Calu3 (cell line): ENCODE data around the gene KRT16. TPM values are rescaled to one million over a fixed set of nuclear protein-coding genes. Genes with fewer than 3 reads are reported as not detected.
"Not testable (repeated sequence)": the region's sequence is repeated elsewhere in the genome, so short reads cannot be mapped to it uniquely, and the experiment has no call there.

Experiments
- BruUV-seq: library from RNA; stranded (reverse); fragments of 400-500 nt; replicated peaks from 2 replicates; lab custom pipeline; 2021; lab: Mats Ljungman, UMichigan
- CTCF ChIA-PET: fragments of 300-600 bp; sonication (Branson Sonifier 250); formaldehyde crosslinking; loops from one replicate; lab custom pipeline; 2022; ENCODE audit warnings: antibody characterized with exemption; lab: Charles Lee
- DNase-seq: peaks from one replicate; pipeline ENCODE4 v3.0.0; 2022
- H3K27ac Mint-ChIP-seq: one replicate; pipeline ENCODE4 v1.8.0; 2022; ENCODE audit warnings: mixed read lengths; ENCODE audit not compliant: unreplicated experiment
- H3K27me3 Mint-ChIP-seq: one replicate; pipeline ENCODE4 v1.8.0; 2022; ENCODE audit warnings: mixed read lengths; ENCODE audit not compliant: unreplicated experiment
- H3K36me3 Mint-ChIP-seq: one replicate; pipeline ENCODE4 v1.8.0; 2022; ENCODE audit warnings: mild to moderate bottlenecking, moderate library complexity, mixed read lengths; ENCODE audit not compliant: insufficient read depth, unreplicated experiment
- H3K4me1 Mint-ChIP-seq: one replicate; pipeline ENCODE4 v1.8.0; 2022; ENCODE audit warnings: mild to moderate bottlenecking, low read depth, mixed read lengths; ENCODE audit not compliant: unreplicated experiment
- H3K4me3 Mint-ChIP-seq: one replicate; pipeline ENCODE4 v1.8.0; 2022; ENCODE audit warnings: mild to moderate bottlenecking, low read depth, moderate library complexity, mixed read lengths; ENCODE audit not compliant: unreplicated experiment
- H3K9me3 Mint-ChIP-seq: one replicate; pipeline ENCODE4 v1.8.0; 2022; ENCODE audit warnings: low read depth, mixed read lengths; ENCODE audit not compliant: unreplicated experiment
- intact Hi-C: fragments of 100-400 bp; cut with micrococcal nuclease; formaldehyde crosslinking; loops from one replicate; pipeline ENCODE4 v1.10.0; 2022; ENCODE audit not compliant: unreplicated experiment
- total RNA-seq: library from RNA; stranded (reverse); gene quantifications from 2 replicates; pipeline ENCODE4 v1.2.3, GENCODE V29; 2022
- TF ChIP-seq, protein P1 (sequence below): fragments of 200-600 bp; IDR thresholded peaks from one replicate; pipeline ENCODE4 v1.8.0; 2022; ENCODE audit warnings: antibody characterized with exemption; ENCODE audit not compliant: unreplicated experiment

The KRT16 gene
- total RNA-seq, 1 experiment from 2014 or later, result 3.8 TPM

DNA sequence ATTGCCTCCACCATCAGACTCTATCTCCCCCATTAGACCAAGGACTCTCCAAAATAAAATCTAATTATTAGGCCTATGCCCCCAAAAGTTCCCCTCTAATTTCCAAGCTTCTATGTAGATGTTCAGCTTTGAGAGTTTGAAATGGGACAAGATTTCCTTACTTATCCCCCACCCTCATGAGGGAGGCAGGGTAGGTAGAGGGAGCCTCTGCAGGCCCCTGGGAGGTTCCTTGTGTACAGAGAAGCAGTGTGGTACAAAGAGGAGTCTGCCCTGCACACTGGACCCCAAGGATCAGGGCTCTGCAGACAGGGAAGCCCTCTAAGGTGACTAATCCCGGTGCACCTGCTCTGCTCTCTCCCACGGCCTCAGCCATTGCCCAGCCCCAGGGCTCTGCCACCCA, 9.3 kb upstream of the KRT16 start:
- no peaks in the 10 kb centered on the region for H3K9me3 Mint-ChIP-seq
- H3K36me3 Mint-ChIP-seq, result peaks cover 79% of the 10 kb centered on the region
- BruUV-seq, result no TSS peak
- intact Hi-C loops, result no loop called here
- DNase-seq, result no peak
- peak overlapping the region; percentile 34 for H3K27ac Mint-ChIP-seq
- TF ChIP-seq, protein P1, sequence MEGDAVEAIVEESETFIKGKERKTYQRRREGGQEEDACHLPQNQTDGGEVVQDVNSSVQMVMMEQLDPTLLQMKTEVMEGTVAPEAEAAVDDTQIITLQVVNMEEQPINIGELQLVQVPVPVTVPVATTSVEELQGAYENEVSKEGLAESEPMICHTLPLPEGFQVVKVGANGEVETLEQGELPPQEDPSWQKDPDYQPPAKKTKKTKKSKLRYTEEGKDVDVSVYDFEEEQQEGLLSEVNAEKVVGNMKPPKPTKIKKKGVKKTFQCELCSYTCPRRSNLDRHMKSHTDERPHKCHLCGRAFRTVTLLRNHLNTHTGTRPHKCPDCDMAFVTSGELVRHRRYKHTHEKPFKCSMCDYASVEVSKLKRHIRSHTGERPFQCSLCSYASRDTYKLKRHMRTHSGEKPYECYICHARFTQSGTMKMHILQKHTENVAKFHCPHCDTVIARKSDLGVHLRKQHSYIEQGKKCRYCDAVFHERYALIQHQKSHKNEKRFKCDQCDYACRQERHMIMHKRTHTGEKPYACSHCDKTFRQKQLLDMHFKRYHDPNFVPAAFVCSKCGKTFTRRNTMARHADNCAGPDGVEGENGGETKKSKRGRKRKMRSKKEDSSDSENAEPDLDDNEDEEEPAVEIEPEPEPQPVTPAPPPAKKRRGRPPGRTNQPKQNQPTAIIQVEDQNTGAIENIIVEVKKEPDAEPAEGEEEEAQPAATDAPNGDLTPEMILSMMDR, result no peak
- CTCF ChIA-PET, result interaction anchor here (0.6 to 2.8 kb wide), 4 partner anchors 9 to 43 kb away, joined by 3 to 12 read pairs (median 6); partner anchors contain the start of gene KRT16
- no peaks in the 10 kb centered on the region for H3K27me3 Mint-ChIP-seq
- no peak overlapping the region for H3K4me3 Mint-ChIP-seq
- H3K4me1 Mint-ChIP-seq, result peaks cover 55% of the 10 kb centered on the region

DNA sequence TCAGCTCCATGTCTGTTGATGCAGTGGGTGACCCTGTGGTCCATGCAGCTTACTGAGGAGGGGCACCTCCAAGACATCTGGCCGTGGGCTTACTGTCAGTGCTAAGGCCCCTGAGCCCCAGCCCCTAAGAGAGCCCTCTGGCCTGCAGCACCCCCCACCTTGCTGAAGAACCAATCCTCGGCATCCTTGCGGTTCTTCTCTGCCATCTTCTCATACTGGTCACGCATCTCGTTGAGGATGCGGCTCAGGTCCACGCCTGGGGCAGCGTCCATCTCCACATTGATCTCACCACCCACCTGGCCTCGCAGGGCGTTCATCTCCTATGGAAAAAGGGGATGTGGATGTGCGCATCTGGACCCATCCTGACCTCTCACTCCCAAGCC, 8.9 kb upstream of the KRT16 start:
- CTCF ChIA-PET, result interaction anchor here (1.1 kb wide), 1 partner anchor 74 kb away, joined by 3 read pairs; no protein-coding TSS in a partner anchor
- BruUV-seq, intact Hi-C loops, H3K9me3 Mint-ChIP-seq, H3K4me3 Mint-ChIP-seq, DNase-seq, H3K27me3 Mint-ChIP-seq: not testable (repeated sequence)
- H3K4me1 Mint-ChIP-seq, result peaks cover 50% of the 10 kb centered on the region
- peaks cover 79% of the 10 kb centered on the region for H3K36me3 Mint-ChIP-seq
- peak overlapping the region; percentile 34 for H3K27ac Mint-ChIP-seq

DNA sequence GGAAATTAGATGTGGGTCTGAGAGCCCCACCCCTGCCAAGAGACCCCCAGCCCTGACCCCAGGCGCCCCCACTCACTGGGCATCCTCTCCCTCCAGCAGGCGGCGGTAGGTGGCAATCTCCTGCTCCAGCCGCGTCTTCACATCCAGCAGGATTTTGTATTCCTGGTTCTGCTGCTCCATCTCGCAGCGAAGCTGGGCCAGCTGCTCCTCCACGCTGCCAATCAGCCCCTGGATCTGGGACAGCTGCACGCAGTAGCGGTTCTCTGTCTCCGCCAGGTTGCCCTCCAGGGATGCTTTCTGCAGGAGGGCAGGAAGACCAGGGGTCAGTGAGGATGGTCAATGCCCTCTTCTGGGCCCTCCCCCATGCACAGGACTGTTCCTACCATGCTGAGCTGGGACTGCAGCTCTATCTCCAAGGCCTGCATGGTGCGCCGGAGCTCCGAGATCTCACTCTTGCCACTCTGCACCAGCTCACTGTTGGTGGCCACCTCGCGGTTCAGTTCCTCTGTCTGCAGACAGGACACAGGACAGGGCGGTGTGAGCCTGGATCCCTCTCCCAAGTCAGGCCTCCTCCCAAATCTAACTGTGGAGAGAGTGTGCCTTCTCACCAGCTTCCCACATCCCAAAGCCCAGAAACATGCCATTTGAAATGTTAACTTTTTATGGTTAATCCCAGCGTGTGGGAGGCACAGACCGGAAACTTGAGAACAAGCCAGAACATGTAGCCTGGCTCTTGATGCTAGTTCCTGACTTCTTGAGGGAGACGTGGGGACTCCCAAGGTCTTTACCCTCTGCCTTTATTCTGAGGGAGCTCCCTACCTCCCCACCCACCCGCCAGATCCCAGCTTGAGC, 8.2 kb upstream of the KRT16 start:
- BruUV-seq, result no TSS peak
- intact Hi-C loops, result no loop called here
- Mint-ChIP-seq H3K27ac (peak overlapping the region; percentile 34), H3K9me3 (no peaks in the 10 kb centered on the region), H3K4me1 (peaks cover 46% of the 10 kb centered on the region), H3K27me3 (no peaks in the 10 kb centered on the region), H3K4me3 (no peak overlapping the region), H3K36me3 (peaks cover 76% of the 10 kb centered on the region)
- no peak for DNase-seq
- CTCF ChIA-PET, result interaction anchor here (0.6 to 1.2 kb wide), 5 partner anchors 25 to 1412 kb away, joined by 3 to 4 read pairs (median 4); no protein-coding TSS in a partner anchor
- TF ChIP-seq, protein P1, result no peak

DNA sequence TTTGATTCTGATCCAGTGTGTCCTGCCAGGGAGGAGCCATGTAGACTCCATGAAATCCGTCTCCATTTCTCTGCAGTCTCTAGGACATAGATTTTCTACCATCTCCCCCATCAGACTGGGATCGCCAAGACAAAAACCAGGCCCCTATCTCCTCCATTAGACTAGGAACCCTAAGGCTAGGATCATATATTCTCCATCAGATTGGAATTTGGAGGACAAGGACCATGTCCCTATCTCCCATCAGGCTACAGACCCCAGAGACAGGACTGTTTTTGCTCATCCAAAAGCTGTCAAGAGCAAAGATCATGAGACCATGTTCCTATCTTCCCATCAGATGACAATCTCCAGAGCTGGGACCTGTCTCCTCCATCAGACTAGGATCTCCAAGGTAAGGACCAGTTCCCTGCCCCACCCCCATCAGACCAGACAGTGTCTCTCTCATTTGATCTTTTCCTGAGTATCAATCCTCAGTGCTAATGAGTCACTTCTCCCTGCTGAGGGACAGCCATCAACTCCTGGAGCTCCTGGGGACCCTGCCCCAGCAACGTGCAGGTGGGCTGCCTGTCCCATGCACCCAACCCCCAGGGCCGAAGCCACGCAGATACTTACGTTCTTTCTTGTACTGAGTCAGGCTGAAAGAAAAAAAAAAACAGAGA, 7.5 kb upstream of the KRT16 start:
- DNase-seq, H3K9me3 Mint-ChIP-seq, H3K27me3 Mint-ChIP-seq, intact Hi-C loops, H3K4me3 Mint-ChIP-seq, BruUV-seq: not testable (repeated sequence)
- CTCF ChIA-PET, result interaction anchor here (0.6 to 1.2 kb wide), 6 partner anchors 26 to 1413 kb away, joined by 3 to 4 read pairs (median 4); no protein-coding TSS in a partner anchor
- Mint-ChIP-seq H3K27ac (peak overlapping the region; percentile 25), H3K36me3 (peaks cover 72% of the 10 kb centered on the region), H3K4me1 (peaks cover 47% of the 10 kb centered on the region)
